ENCODE results near the gene ZNF276. TPM values are rescaled to one million over a fixed set of nuclear protein-coding genes. Genes with fewer than 3 reads are reported as not detected.

The ZNF276 gene
- total RNA-seq, 1 donor from 2014 or later: 22.0 TPM

GRCh38 chr16:89716493-89716892 lies 4.8 kb upstream of the ZNF276 start:
- ATAC-seq: no peak

GRCh38 chr16:89716916-89717687 lies 4.2 kb upstream of the ZNF276 start:
- no peak for ATAC-seq

DNA sequence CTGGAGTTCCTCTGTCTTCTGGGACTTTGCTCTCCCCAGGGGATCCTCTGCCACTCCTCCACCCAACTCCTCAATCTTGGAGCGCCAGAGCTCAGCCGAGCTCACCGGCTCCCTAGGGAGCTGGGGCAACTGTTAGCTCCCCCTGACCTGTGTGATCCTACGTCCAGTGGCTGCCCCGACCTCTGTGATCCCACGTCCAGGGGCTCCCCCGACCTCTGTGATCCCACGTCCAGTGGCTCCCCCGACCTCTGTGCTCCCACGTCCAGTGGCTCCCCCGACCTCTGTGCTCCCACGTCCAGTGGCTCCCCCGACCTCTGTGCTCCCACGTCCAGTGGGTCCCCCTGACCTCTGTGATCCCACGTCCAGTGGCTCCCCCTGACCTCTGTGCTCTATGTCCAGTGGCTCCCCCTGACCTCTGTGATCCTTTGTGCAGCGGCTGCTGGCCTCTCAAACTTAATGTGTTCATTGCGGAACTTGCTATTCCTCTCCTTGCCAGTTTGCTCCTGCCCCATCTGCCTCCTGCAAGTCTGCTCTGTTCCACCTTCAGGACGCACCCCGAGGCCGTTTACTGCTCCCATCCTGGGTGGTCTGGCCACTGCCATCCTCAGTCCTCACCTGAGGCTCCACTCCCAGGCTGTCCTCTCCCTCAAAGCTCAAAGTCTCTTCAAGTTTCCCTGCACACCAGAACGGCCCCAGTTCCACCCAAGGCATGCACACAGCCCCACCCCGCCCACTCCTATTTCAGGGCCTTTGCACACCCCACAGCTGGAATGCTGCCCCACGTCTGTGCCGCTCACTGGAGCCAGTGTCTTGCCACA lies 3.4 kb upstream of the ZNF276 start:
- ATAC-seq: no peak

- peak; percentile 0 for ATAC-seq
Observed at GRCh38 chr16:89720551-89720812, 855 bp upstream of the ZNF276 start.

GRCh38 chr16:89721546-89722391 lies 432 bp downstream of the ZNF276 start:
- peak; percentile 20 for ATAC-seq

DNA sequence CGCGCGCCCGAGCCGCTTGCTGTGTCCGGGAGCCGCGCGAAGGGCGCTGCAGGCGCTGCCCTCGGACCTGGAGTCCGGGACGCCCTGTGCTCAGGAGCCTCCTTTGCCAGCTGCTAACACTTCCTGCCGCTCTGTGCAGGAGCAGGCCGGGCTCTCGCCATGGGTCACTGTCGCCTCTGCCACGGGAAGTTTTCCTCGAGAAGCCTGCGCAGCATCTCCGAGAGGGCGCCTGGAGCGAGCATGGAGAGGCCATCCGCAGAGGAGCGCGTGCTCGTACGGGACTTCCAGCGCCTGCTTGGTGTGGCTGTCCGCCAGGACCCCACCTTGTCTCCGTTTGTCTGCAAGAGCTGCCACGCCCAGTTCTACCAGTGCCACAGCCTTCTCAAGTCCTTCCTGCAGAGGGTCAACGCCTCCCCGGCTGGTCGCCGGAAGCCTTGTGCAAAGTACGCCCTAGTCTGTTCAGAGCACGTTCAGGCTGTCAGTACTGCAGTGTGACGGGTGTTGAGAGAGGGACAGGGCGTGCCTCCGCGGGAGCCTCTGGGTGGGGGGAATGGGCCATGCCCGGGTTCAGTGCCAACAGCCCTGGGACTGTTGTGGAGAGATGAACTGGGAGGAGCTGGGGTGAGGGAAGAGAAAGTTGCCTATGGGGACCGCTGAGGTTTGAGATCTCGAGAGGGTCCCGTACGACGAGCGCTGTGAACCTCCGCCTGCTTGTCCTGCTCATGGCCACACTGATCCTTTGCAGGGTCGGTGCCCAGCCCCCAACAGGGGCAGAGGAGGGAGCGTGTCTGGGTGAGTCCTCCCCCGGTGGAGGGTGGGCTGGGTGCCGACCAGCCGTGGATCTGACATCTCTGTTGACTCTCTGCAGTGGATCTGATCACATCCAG lies 1.3 kb downstream of the ZNF276 start:
- peak; percentile 75 for ATAC-seq

DNA sequence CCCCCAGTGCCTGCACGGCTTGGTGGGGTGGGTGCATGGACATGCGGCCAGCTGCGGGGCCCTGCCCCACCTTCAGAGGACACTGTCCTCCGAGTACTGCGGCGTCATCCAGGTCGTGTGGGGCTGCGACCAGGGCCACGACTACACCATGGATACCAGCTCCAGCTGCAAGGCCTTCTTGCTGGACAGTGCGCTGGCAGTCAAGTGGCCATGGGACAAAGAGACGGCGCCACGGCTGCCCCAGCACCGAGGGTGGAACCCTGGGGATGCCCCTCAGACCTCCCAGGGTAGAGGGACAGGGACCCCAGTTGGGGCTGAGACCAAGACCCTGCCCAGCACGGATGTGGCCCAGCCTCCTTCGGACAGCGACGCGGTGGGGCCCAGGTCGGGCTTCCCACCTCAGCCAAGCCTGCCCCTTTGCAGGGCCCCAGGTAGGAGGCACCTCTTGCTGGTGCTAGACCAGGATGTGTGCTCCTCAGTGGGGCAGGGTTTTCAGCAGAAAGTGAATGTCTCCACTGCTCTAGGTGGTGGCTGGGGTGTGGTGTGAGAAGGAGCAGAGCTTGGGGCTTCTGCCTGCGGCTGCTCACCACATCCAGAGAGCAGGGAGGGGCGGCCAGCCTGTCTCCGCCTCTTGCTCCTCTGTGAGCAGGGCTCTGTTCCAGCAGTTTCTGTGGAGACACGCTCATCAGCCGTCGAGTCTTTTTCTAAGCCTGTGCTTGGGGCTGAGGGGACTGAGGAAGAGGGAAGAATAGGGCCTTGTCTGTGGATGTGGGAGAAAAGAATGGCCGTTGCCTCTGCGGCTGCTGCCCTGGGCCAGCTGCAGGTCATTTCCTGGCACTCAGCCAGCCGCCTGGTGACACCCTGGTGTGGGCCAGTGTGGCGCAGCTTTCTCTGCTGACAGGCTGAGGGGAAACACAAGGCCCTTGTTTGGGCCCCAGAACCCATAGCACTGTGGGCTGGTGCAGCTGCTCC lies 2.2 kb downstream of the ZNF276 start:
- peak; percentile 44 for ATAC-seq

DNA sequence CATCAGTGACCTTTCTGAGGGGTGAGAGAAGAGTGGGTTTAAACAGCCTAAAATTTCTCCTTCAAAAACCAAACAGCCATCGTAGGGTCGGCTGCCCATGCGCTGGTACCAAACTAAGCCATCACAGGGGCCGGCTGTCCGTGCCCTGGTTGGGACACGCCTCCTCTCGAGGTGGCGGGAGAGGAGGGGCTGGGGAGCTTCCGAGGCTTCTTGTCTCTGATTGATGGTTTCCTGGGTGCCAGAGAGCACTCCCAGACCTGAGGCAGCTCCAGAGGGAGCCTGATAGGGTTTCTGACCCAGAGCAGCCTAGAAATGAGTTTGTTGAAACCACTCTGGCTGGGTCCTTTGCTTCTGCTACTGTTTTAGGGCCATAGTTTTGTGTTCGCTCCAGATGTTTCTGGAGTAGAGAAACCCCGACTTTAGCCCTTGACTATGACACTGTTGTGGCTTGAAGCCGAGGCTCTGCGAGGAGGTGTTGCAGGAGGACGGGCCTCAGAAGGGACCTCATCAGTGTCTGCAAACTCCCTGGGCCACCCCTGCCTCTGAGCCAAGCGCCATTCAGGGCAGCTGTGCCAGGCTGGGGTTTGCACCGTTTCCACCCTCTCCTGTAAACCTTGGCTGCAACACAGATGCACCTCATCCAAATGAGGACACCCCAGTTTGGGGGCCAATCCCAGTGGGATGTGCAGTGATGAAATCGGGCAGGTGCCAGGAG lies 6.2 kb downstream of the ZNF276 start:
- ATAC-seq: no peak

DNA sequence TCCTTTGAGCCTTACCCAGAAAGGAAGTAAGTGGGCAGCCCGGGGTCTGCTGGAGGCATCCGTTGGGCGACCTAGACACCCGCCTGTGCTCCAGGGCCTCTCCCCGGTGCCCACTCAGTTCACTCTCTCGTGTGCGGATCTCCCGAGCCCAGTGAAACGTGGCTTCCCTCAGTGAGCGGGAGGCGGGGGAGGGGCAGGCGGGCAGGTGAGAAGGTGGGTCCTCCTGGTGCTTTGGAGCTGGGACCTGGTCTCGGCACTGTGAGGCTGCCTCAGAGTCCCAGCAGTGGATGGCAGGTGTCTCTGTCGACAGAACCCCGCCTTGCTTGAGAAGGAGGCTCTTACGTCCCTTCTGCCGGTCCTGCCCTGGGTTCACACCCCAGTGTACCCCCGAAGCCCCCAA lies 8.0 kb downstream of the ZNF276 start:
- no peak for ATAC-seq

- ATAC-seq: no peak
Observed at GRCh38 chr16:89729863-89730593, 8.7 kb downstream of the ZNF276 start.

DNA sequence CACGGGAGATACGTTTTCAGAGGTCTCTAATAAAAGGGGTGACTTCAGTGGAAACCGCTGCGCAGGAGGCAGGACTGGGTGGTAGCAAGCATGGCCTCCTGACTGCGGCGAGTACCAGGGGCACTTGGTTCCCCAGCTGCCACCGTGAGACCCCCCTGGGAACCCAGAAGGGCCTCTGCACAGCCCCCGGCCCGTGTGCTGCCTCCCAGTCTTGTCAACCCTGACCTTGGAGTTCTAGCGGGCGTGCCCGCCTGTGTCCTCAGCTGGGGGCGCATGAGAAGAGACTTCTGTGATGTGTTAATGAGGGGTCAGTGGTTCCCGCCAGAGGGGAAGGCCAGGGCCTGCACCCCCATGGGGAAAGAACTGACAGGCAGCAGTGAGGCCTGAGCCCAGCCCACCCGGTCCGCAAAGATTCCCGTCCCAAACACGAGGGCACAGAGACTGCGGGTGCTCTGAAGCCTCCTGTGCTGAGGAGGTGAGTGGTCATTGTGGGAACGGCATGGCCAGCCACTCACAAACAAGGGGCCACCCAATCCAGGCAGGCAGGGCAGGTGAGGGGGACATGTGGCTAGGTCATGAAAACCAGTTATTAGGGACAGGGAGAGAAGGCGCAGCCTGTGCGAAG lies 9.4 kb downstream of the ZNF276 start:
- no peak for ATAC-seq

- ATAC-seq: no peak
Observed at GRCh38 chr16:89732142-89732917, 11.0 kb downstream of the ZNF276 start.

- ATAC-seq: no peak
Observed at GRCh38 chr16:89732918-89733242, 11.5 kb downstream of the ZNF276 start.

- ATAC-seq: no peak
Observed at GRCh38 chr16:89733322-89733721, 12.0 kb downstream of the ZNF276 start.

GRCh38 chr16:89733792-89734191 lies 12.5 kb downstream of the ZNF276 start:
- no peak for ATAC-seq

GRCh38 chr16:89736554-89736953 lies 15.2 kb downstream of the ZNF276 start:
- no peak for ATAC-seq

DNA sequence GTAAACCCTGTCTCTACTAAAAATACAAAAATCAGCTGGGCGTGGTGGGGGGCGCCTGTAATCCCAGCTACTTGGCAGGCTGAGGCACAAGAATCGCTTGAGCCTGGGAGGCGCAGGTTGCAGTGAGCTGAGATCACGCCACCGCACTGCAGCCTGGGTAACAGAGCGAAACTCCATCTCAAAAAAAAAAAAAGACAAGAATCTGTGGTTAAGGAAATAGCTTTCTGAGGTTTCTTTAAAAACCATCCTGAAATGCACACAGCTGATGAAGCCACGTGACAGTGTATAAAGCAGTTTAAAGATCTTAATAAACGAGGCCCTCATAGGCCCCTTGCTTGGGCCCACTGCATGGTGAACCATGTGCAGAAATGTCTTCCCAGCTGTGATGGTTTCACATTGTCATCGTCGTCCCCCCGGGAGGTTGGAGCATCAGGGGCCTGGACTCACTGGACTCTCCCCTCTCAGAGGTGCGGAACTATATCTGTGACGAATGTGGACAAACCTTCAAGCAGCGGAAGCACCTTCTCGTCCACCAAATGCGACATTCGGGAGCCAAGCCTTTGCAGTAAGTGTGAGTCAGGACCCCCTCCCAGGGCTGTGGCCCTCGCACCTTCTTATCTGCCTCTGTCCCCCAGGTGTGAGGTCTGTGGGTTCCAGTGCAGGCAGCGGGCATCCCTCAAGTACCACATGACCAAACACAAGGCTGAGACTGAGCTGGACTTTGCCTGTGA lies 16.2 kb downstream of the ZNF276 start:
- ATAC-seq: no peak

DNA sequence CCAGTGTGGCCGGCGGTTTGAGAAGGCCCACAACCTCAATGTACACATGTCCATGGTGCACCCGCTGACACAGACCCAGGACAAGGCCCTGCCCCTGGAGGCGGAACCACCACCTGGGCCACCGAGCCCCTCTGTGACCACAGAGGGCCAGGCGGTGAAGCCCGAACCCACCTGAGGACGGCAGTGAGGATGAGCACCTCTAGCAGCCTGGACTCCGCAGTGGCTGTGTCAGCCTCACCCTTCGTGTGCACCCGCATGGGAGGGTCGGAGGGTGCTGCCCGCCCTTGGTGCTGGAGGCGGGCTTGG lies 16.7 kb downstream of the ZNF276 start:
- ATAC-seq: no peak
